WTC11 (cell line): Measurements from ENCODE around the gene CEMIP. TPM values are rescaled to one million over a fixed set of nuclear protein-coding genes. Genes with fewer than 3 reads are reported as not detected.

Experiments used
- ATAC-seq: fragments of 200-7000 bp; cut with Tn5 transposase; 2 replicates; pipeline ENCODE4 v1.10.0; 2021; ENCODE audit warnings: mild to moderate bottlenecking, moderate library complexity
- CTCF ChIA-PET: fragments of 300-600 bp; sonication (Branson Sonifier 250); formaldehyde crosslinking; loops from one replicate; lab custom pipeline; 2021; ENCODE audit warnings: antibody characterized with exemption; lab: Charles Lee
- POLR2A ChIA-PET: fragments of 350-600 bp; sonication (Branson Sonifier 250); formaldehyde crosslinking; loops from one replicate; lab custom pipeline; 2021; ENCODE audit warnings: antibody characterized with exemption; lab: Charles Lee
- DNase-seq: peaks from one replicate; pipeline ENCODE4 v3.0.0; 2021; ENCODE audit warnings: low spot score
- H3K27ac Mint-ChIP-seq: 2 replicates; pipeline ENCODE4 v1.8.0; 2021; ENCODE audit warnings: mixed read lengths
- H3K27me3 Mint-ChIP-seq: 2 replicates; pipeline ENCODE4 v1.8.0; 2021; ENCODE audit warnings: low read depth, mild to moderate bottlenecking, moderate library complexity, mixed read lengths
- H3K36me3 Mint-ChIP-seq: 2 replicates; pipeline ENCODE4 v1.8.0; 2021; ENCODE audit warnings: mixed read lengths
- H3K4me1 Mint-ChIP-seq: 2 replicates; pipeline ENCODE4 v1.8.0; 2022; ENCODE audit warnings: mixed read lengths
- H3K4me3 Mint-ChIP-seq: 2 replicates; pipeline ENCODE4 v1.8.0; 2021; ENCODE audit warnings: mild to moderate bottlenecking, moderate library complexity, mixed read lengths
- H3K9me3 Mint-ChIP-seq: 2 replicates; pipeline ENCODE4 v1.8.0; 2021; ENCODE audit warnings: mixed read lengths
- CREM ChIP-seq: sonication (generic); formaldehyde crosslinking; IDR thresholded peaks from 2 replicates; pipeline ENCODE4 v1.8.1; 2022; ENCODE audit warnings: mild to moderate bottlenecking, missing genetic modification reagents, moderate library complexity
- FOXK1 ChIP-seq: sonication (generic); formaldehyde crosslinking; IDR thresholded peaks from 2 replicates; pipeline ENCODE4 v1.8.0; 2022; ENCODE audit warnings: mild to moderate bottlenecking, moderate library complexity, missing genetic modification reagents
- MXD4 ChIP-seq: fragments of 250-450 bp; sonication (Bioruptor Pico); IDR thresholded peaks from 2 replicates; pipeline ENCODE4 v1.8.0; 2021; ENCODE audit warnings: mild to moderate bottlenecking, moderate library complexity, borderline replicate concordance
- NR3C1 ChIP-seq: sonication (generic); formaldehyde crosslinking; conservative IDR thresholded peaks from 2 replicates; pipeline ENCODE4 v1.8.1; 2023; ENCODE audit warnings: low read depth, mild to moderate bottlenecking, missing genetic modification reagents
- PRDM15 ChIP-seq: sonication (generic); formaldehyde crosslinking; IDR thresholded peaks from 2 replicates; pipeline ENCODE4 v1.8.0; 2022; ENCODE audit warnings: missing genetic modification reagents
- PREB ChIP-seq: sonication (generic); formaldehyde crosslinking; IDR thresholded peaks from 2 replicates; pipeline ENCODE4 v1.8.1; 2022; ENCODE audit warnings: mild to moderate bottlenecking, missing genetic modification reagents, moderate library complexity, borderline replicate concordance
- SMAD4 ChIP-seq: sonication (generic); formaldehyde crosslinking; IDR thresholded peaks from 2 replicates; pipeline ENCODE4 v1.8.0; 2022; ENCODE audit warnings: mild to moderate bottlenecking, missing genetic modification reagents
- SOX15 ChIP-seq: fragments of 250-450 bp; sonication (Bioruptor Pico); IDR thresholded peaks from 2 replicates; pipeline ENCODE4 v1.9.0; 2021; ENCODE audit warnings: mild to moderate bottlenecking
- ZNF219 ChIP-seq: sonication (generic); formaldehyde crosslinking; IDR thresholded peaks from 2 replicates; pipeline ENCODE4 v1.8.0; 2023; ENCODE audit warnings: missing genetic modification reagents, mild to moderate bottlenecking, borderline replicate concordance
- ZNF317 ChIP-seq: sonication (generic); formaldehyde crosslinking; IDR thresholded peaks from 2 replicates; pipeline ENCODE4 v1.8.1; 2023; ENCODE audit warnings: low read depth, mild to moderate bottlenecking, moderate library complexity, missing genetic modification reagents, borderline replicate concordance
- ZNF671 ChIP-seq: fragments of 250-450 bp; sonication (Bioruptor Pico); IDR thresholded peaks from 2 replicates; pipeline ENCODE4 v1.8.0; 2021; ENCODE audit warnings: mild to moderate bottlenecking
- total RNA-seq: library from RNA; stranded (reverse); gene quantifications from 3 replicates; pipeline ENCODE4 v1.2.3, GENCODE V29; 2021
- TF ChIP-seq, protein P1 (sequence below): fragments of 250-450 bp; sonication (Bioruptor Pico); IDR thresholded peaks from 2 replicates; pipeline ENCODE4 v1.9.0; 2021; ENCODE audit warnings: mild to moderate bottlenecking
- TF ChIP-seq, protein P2 (sequence below): sonication (generic); formaldehyde crosslinking; IDR thresholded peaks from 2 replicates; pipeline ENCODE4 v1.8.1; 2023; ENCODE audit warnings: mild to moderate bottlenecking, missing genetic modification reagents, moderate library complexity
- TF ChIP-seq, protein P3 (sequence below): sonication (generic); formaldehyde crosslinking; IDR thresholded peaks from 2 replicates; pipeline ENCODE4 v1.8.1; 2022; ENCODE audit warnings: low read depth, mild to moderate bottlenecking, moderate library complexity, missing genetic modification reagents, borderline replicate concordance
- TF ChIP-seq, protein P4 (sequence below): fragments of 200-600 bp; IDR thresholded peaks from 2 replicates; pipeline ENCODE4 v1.8.0; 2022; ENCODE audit warnings: antibody characterized with exemption
- TF ChIP-seq, protein P5 (sequence below): sonication (generic); formaldehyde crosslinking; IDR thresholded peaks from 2 replicates; pipeline ENCODE4 v1.8.0; 2022; ENCODE audit warnings: mild to moderate bottlenecking, missing genetic modification reagents

Gene CEMIP
- total RNA-seq, 1 experiment from 2014 or later, result 0.87 TPM

DNA sequence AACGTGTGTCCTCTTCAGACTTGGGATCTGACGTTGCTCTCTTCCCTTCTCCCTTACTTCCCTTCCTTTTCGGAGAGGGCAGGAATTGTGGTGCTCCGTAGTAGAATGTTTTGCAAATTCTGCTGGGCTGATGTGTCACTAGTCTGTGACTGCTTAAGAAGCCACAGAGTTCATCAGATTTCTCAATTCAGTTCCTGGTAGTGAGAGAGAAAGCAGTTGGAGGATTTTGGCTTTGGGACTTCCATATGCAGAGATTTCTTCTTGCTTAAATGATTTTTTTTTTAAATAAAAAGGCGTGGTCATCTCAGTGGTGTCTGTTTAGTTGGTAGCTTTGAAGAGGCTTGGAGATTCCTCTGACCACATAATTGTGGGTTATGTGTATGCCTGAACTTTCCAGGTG lies 10.1 kb downstream of the CEMIP start (continued):
- TF ChIP-seq PRDM15 (CRISPR knock-in tag), result no peak
- no peak for TF ChIP-seq ZNF317 (CRISPR knock-in tag)
- no peak for TF ChIP-seq MXD4 (CRISPR knock-in tag)
- no peak for TF ChIP-seq ZNF671 (CRISPR knock-in tag)
- TF ChIP-seq, all 79 proteins: peak for 0

DNA sequence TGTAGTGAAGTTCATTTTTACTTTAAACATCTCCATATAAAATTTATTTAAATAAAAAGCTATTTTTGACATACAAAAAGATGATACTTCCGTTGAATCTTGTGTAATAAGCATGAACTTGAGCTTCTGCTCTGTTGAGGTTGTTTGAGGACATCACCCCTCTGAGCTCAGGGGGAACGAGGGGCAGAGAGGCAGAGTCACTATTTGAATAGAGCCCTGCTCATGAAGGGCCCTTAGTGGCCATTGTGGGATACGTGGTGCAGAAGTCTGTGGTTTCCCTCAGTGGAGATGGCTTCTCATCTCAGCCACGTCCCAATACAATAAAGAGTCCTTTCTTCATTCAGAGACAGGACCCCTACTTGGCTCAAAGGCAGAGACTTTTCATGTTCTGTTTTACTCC lies 10.6 kb downstream of the CEMIP start:
- POLR2A ChIA-PET, result interaction anchor here (1.2 kb wide), 1 partner anchor 94 kb away, joined by 3 read pairs; no protein-coding TSS in a partner anchor

More for the DNA sequence above, 10.6 kb downstream of the CEMIP start:
- Mint-ChIP-seq H3K27ac (no peak overlapping the region), H3K4me3 (no peak overlapping the region), H3K27me3 (no peaks in the 10 kb centered on the region), H3K9me3 (no peaks in the 10 kb centered on the region), H3K36me3 (no peaks in the 10 kb centered on the region), H3K4me1 (peaks cover 8% of the 10 kb centered on the region)
- no peak for DNase-seq
- CTCF ChIA-PET, result no interaction called here
- TF ChIP-seq, protein P1, sequence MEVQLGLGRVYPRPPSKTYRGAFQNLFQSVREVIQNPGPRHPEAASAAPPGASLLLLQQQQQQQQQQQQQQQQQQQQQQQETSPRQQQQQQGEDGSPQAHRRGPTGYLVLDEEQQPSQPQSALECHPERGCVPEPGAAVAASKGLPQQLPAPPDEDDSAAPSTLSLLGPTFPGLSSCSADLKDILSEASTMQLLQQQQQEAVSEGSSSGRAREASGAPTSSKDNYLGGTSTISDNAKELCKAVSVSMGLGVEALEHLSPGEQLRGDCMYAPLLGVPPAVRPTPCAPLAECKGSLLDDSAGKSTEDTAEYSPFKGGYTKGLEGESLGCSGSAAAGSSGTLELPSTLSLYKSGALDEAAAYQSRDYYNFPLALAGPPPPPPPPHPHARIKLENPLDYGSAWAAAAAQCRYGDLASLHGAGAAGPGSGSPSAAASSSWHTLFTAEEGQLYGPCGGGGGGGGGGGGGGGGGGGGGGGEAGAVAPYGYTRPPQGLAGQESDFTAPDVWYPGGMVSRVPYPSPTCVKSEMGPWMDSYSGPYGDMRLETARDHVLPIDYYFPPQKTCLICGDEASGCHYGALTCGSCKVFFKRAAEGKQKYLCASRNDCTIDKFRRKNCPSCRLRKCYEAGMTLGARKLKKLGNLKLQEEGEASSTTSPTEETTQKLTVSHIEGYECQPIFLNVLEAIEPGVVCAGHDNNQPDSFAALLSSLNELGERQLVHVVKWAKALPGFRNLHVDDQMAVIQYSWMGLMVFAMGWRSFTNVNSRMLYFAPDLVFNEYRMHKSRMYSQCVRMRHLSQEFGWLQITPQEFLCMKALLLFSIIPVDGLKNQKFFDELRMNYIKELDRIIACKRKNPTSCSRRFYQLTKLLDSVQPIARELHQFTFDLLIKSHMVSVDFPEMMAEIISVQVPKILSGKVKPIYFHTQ (CRISPR knock-in tag), result no peak
- TF ChIP-seq SOX15 (CRISPR knock-in tag), result no peak
- no peak for TF ChIP-seq ZNF219 (CRISPR knock-in tag)
- TF ChIP-seq FOXK1 (CRISPR knock-in tag), result no peak
- TF ChIP-seq, protein P2, sequence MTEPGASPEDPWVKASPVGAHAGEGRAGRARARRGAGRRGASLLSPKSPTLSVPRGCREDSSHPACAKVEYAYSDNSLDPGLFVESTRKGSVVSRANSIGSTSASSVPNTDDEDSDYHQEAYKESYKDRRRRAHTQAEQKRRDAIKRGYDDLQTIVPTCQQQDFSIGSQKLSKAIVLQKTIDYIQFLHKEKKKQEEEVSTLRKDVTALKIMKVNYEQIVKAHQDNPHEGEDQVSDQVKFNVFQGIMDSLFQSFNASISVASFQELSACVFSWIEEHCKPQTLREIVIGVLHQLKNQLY (CRISPR knock-in tag), result no peak
- TF ChIP-seq, protein P3, sequence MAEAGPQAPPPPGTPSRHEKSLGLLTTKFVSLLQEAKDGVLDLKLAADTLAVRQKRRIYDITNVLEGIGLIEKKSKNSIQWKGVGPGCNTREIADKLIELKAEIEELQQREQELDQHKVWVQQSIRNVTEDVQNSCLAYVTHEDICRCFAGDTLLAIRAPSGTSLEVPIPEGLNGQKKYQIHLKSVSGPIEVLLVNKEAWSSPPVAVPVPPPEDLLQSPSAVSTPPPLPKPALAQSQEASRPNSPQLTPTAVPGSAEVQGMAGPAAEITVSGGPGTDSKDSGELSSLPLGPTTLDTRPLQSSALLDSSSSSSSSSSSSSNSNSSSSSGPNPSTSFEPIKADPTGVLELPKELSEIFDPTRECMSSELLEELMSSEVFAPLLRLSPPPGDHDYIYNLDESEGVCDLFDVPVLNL (CRISPR knock-in tag), result no peak
- no peak for TF ChIP-seq MXD4 (CRISPR knock-in tag)
- no peak for TF ChIP-seq SMAD4 (CRISPR knock-in tag)
- TF ChIP-seq PREB (CRISPR knock-in tag), result no peak
- TF ChIP-seq, protein P4, sequence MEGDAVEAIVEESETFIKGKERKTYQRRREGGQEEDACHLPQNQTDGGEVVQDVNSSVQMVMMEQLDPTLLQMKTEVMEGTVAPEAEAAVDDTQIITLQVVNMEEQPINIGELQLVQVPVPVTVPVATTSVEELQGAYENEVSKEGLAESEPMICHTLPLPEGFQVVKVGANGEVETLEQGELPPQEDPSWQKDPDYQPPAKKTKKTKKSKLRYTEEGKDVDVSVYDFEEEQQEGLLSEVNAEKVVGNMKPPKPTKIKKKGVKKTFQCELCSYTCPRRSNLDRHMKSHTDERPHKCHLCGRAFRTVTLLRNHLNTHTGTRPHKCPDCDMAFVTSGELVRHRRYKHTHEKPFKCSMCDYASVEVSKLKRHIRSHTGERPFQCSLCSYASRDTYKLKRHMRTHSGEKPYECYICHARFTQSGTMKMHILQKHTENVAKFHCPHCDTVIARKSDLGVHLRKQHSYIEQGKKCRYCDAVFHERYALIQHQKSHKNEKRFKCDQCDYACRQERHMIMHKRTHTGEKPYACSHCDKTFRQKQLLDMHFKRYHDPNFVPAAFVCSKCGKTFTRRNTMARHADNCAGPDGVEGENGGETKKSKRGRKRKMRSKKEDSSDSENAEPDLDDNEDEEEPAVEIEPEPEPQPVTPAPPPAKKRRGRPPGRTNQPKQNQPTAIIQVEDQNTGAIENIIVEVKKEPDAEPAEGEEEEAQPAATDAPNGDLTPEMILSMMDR, result no peak
- TF ChIP-seq, protein P5, sequence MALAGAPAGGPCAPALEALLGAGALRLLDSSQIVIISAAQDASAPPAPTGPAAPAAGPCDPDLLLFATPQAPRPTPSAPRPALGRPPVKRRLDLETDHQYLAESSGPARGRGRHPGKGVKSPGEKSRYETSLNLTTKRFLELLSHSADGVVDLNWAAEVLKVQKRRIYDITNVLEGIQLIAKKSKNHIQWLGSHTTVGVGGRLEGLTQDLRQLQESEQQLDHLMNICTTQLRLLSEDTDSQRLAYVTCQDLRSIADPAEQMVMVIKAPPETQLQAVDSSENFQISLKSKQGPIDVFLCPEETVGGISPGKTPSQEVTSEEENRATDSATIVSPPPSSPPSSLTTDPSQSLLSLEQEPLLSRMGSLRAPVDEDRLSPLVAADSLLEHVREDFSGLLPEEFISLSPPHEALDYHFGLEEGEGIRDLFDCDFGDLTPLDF (CRISPR knock-in tag), result no peak
- TF ChIP-seq ZNF317 (CRISPR knock-in tag), result no peak
- TF ChIP-seq NR3C1 (CRISPR knock-in tag), result no peak
- no peak for TF ChIP-seq CREM (CRISPR knock-in tag)
- no peak for ATAC-seq
